Nucleus accumbens (tissue), 56 donors: ENCODE results near the gene OR51E2.

Experiments
- DNase-seq, 56 donors: peaks; one replicate each; lab custom pipeline; 2025; lab: John Stamatoyannopoulos, UW

OR51E2 gene

GRCh38 chr11:4664786-4665185 is 32.9 kb downstream of the OR51E2 start:
- no peak for DNase-seq

- no peak for DNase-seq
Measured at GRCh38 chr11:4664183-4664582, 33.5 kb downstream of the OR51E2 start.

GRCh38 chr11:4662876-4663275 is 34.8 kb downstream of the OR51E2 start:
- DNase-seq, result no peak

GRCh38 chr11:4658629-4659445 is 38.8 kb downstream of the OR51E2 start:
- DNase-seq, result no peak

GRCh38 chr11:4654635-4655369 is 42.9 kb downstream of the OR51E2 start:
- DNase-seq, result no peak

- DNase-seq, result no peak
Measured at GRCh38 chr11:4647766-4648165, 49.9 kb downstream of the OR51E2 start.

- no peak for DNase-seq
Measured at GRCh38 chr11:4645974-4646373, 51.7 kb downstream of the OR51E2 start.

- DNase-seq, result no peak
Measured at GRCh38 chr11:4644233-4644632, 53.4 kb downstream of the OR51E2 start.

GRCh38 chr11:4643682-4644081 is 54.0 kb downstream of the OR51E2 start, which contains the start of gene OR51E1:
OR51E1 (plus strand) TSS chr11:4643982; CDS start chr11:4652527, 8,545 bp downstream.
- DNase-seq, result no peak

GRCh38 chr11:4643076-4643475 is 54.6 kb downstream of the OR51E2 start:
- peak in 1 of 56 donors; percentile 1 for DNase-seq

- no peak for DNase-seq
Measured at GRCh38 chr11:4642043-4642442, 55.6 kb downstream of the OR51E2 start.

GRCh38 chr11:4641501-4641900 is 56.2 kb downstream of the OR51E2 start:
- no peak for DNase-seq

- DNase-seq, result no peak
Measured at GRCh38 chr11:4639931-4640330, 57.7 kb downstream of the OR51E2 start.

GRCh38 chr11:4637662-4638047 is 60.0 kb downstream of the OR51E2 start:
- no peak for DNase-seq

- peak in 48 of 56 donors; percentile 3 to 78 (median 29) for DNase-seq
Measured at GRCh38 chr11:4636962-4637661, 60.5 kb downstream of the OR51E2 start, which contains the start of gene OR51D1. OR51D1 (plus strand) TSS chr11:4637477; CDS start chr11:4639791, 2,314 bp downstream.

GRCh38 chr11:4636136-4636535 is 61.5 kb downstream of the OR51E2 start:
- no peak for DNase-seq
